Measurements from ENCODE around the gene SPATA20. TPM values are rescaled to one million over a fixed set of nuclear protein-coding genes. Genes with fewer than 3 reads are reported as not detected.

SPATA20 gene
- total RNA-seq, 1 donor from 2014 or later: 22.8 TPM

DNA sequence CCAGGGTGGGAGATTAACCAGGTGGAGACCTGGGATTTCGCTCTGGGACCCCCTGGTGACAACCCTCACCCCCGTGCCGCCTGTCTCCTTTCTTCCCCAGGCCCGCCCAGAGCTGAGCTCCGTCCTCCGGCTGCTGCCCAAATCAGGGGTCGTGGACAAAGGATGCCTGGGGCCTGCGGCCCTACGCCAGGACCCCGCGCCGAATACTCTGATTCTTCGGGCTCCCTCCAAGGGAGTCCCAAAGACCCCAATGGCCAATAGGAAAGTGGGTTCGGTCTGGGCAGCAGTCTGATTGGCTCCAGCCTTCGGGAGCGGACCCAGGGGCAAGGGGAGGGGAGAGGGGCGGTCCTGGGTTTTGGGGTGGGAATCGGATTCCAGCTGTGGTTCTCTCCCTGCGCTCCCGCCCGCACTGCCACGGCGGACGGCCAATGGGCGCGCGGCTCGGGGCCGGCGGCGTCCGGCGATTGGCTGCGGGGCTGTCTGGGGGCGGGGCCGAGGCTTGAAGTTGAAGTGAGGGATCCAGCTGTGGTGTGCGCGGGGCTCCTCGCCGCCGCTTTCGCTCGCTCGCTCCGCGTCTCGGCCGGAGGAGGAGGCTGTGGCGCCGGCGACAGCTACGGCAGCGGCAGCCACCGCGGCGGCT lies 13.3 kb downstream of the SPATA20 start, which contains the start of gene CACNA1G:
Gene CACNA1G, plus strand, starts transcription at position 531 of the 640 bp plus-strand sequence. CDS start 745 bp downstream, outside the sequence.
- peak within 1 kb of the TSS; percentile 91 for H3K27ac Mint-ChIP-seq
- Histone ChIP-seq H3K4me3 (peak within 1 kb of the TSS; percentile 86), H3F3A (ENCODE audit: low read depth) (peaks cover 47% of the 10 kb centered on the region), H3K9me3 (ENCODE audit: low read depth) (no peaks in the 10 kb centered on the region), H2AFZ (replicated peaks) (peak within 1 kb of the TSS; percentile 74), H4K20me1 (ENCODE audit: low read depth) (peaks cover 34% of the 10 kb centered on the region), H3K27me3 (peaks cover 87% of the 10 kb centered on the region), H3K79me2 (ENCODE audit: low read depth) (no peaks in the 10 kb centered on the region), H3K36me3 (no peaks in the 10 kb centered on the region), H3K4me1 (peaks cover 59% of the 10 kb centered on the region), H3K4me2 (peak within 1 kb of the TSS; percentile 100), H3K9ac (no peak within 1 kb of the TSS), H3K27ac (no peak within 1 kb of the TSS)
- DNase-seq (ENCODE audit: low spot score): peak; percentile 98
- no peaks in the 10 kb centered on the region for H3K9me3 Mint-ChIP-seq
- TF ChIP-seq EZH2 (IDR thresholded peaks at IDR 0.05) (no peak), EZH2phosphoT487 (IDR thresholded peaks at IDR 0.05) (no peak)
- TF ChIP-seq, protein P1, sequence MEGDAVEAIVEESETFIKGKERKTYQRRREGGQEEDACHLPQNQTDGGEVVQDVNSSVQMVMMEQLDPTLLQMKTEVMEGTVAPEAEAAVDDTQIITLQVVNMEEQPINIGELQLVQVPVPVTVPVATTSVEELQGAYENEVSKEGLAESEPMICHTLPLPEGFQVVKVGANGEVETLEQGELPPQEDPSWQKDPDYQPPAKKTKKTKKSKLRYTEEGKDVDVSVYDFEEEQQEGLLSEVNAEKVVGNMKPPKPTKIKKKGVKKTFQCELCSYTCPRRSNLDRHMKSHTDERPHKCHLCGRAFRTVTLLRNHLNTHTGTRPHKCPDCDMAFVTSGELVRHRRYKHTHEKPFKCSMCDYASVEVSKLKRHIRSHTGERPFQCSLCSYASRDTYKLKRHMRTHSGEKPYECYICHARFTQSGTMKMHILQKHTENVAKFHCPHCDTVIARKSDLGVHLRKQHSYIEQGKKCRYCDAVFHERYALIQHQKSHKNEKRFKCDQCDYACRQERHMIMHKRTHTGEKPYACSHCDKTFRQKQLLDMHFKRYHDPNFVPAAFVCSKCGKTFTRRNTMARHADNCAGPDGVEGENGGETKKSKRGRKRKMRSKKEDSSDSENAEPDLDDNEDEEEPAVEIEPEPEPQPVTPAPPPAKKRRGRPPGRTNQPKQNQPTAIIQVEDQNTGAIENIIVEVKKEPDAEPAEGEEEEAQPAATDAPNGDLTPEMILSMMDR (IDR thresholded peaks at IDR 0.05): no peak
- H3K36me3 Mint-ChIP-seq: no peaks in the 10 kb centered on the region
- H3K4me3 Mint-ChIP-seq: peak within 1 kb of the TSS; percentile 93
- peaks cover 42% of the 10 kb centered on the region for H3K27me3 Mint-ChIP-seq (ENCODE audit: insufficient read depth, low read depth)
- peaks cover 53% of the 10 kb centered on the region for H3K4me1 Mint-ChIP-seq

DNA sequence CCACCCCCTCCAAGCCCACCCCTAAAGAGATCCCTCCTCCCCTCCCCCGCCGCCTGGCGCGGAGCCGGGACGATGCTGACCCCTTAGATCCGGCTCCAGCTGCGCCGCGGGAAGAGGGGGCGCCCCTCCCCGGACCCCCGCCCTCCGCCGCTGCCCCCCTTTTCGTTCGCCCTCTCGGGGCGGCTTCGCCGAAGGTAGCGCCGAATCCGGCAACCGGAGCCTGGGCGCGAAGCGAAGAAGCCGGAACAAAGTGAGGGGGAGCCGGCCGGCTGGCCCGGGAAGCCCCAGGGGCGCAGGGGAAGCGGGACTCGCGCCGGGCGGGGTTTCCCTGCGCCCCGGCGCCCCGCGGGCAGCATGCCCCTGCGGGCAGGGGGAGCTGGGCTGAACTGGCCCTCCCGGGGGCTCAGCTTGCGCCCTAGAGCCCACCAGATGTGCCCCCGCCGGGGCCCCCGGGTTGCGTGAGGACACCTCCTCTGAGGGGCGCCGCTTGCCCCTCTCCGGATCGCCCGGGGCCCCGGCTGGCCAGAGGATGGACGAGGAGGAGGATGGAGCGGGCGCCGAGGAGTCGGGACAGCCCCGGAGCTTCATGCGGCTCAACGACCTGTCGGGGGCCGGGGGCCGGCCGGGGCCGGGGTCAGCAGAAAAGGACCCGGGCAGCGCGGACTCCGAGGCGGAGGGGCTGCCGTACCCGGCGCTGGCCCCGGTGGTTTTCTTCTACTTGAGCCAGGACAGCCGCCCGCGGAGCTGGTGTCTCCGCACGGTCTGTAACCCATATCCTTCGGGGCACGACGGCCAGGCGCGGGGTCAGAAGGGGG lies 14.2 kb downstream of the SPATA20 start:
- Mint-ChIP-seq H3K4me3 (peak overlapping the region; percentile 87), H3K27ac (no peak overlapping the region), H3K9me3 (no peaks in the 10 kb centered on the region), H3K36me3 (no peaks in the 10 kb centered on the region), H3K4me1 (peaks cover 60% of the 10 kb centered on the region), H3K27me3 (ENCODE audit: insufficient read depth, low read depth) (peaks cover 41% of the 10 kb centered on the region)
- peak; percentile 14 for TF ChIP-seq EZH2phosphoT487 (IDR thresholded peaks at IDR 0.05)
- peak; percentile 72 for TF ChIP-seq EZH2 (IDR thresholded peaks at IDR 0.05)
- TF ChIP-seq, protein P1 (IDR thresholded peaks at IDR 0.05): no peak
- Histone ChIP-seq H3K4me1 (peaks cover 66% of the 10 kb centered on the region), H3K4me2 (peak overlapping the region; percentile 100), H4K20me1 (ENCODE audit: low read depth) (peaks cover 33% of the 10 kb centered on the region), H3K79me2 (ENCODE audit: low read depth) (no peaks in the 10 kb centered on the region), H3K27me3 (peaks cover 94% of the 10 kb centered on the region), H3F3A (ENCODE audit: low read depth) (peaks cover 54% of the 10 kb centered on the region), H2AFZ (replicated peaks) (peak overlapping the region; percentile 74), H3K9me3 (ENCODE audit: low read depth) (no peaks in the 10 kb centered on the region), H3K27ac (no peak overlapping the region), H3K4me3 (peak overlapping the region; percentile 86), H3K36me3 (no peaks in the 10 kb centered on the region), H3K9ac (no peak overlapping the region)
- peak; percentile 66 for DNase-seq (ENCODE audit: low spot score)

DNA sequence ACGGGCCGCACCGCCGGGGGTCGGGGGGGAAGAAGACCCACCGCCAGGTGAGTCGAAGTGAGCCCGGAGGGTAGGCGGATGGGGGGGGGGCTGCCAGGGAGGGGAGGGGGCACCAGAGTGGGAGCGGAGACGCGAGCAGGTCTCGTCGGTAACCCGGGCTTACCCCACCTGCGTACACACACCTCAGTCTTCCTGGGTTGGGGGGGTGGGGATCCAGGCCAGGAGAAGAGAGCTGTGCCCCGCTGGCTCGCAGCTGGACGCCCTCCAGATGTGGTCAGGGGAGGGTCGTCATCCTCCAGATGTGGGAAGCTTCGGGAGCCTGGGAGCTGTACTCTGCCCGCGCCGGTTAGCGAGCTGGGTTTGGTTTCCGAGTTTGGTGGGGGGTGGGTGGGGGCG lies 14.8 kb downstream of the SPATA20 start:
- H3K27me3 ChIP-seq: peaks cover 92% of the 10 kb centered on the region
- Mint-ChIP-seq H3K9me3 (no peaks in the 10 kb centered on the region), H3K27ac (no peak overlapping the region), H3K27me3 (ENCODE audit: insufficient read depth, low read depth) (peaks cover 38% of the 10 kb centered on the region), H3K4me3 (peak overlapping the region; percentile 87), H3K4me1 (peaks cover 60% of the 10 kb centered on the region), H3K36me3 (no peaks in the 10 kb centered on the region)
- H3K9me3 ChIP-seq (ENCODE audit: low read depth): no peaks in the 10 kb centered on the region
- H3K9ac ChIP-seq: no peak overlapping the region
- H3K4me2 ChIP-seq: peak overlapping the region; percentile 100
- no peaks in the 10 kb centered on the region for H3K36me3 ChIP-seq
- peaks cover 54% of the 10 kb centered on the region for H3F3A ChIP-seq (ENCODE audit: low read depth)
- no peak overlapping the region for H3K27ac ChIP-seq
- no peak for DNase-seq (ENCODE audit: low spot score)
- H3K4me3 ChIP-seq: peak overlapping the region; percentile 86
- no peak overlapping the region for H2AFZ ChIP-seq (replicated peaks)
- H3K4me1 ChIP-seq: peaks cover 71% of the 10 kb centered on the region
- no peaks in the 10 kb centered on the region for H3K79me2 ChIP-seq (ENCODE audit: low read depth)
- TF ChIP-seq EZH2phosphoT487 (IDR thresholded peaks at IDR 0.05) (peak; percentile 71), EZH2 (IDR thresholded peaks at IDR 0.05) (no peak)
- TF ChIP-seq, protein P1 (IDR thresholded peaks at IDR 0.05): no peak
- peaks cover 27% of the 10 kb centered on the region for H4K20me1 ChIP-seq (ENCODE audit: low read depth)

Data from neural progenitor cell (in vitro differentiated cells).